ENCODE data around the gene RSPH6A.
"Not testable (repeated sequence)": the region's sequence is repeated elsewhere in the genome, so short reads cannot be mapped to it uniquely, and the experiment has no call there.

Gene RSPH6A

GRCh38 chr19:45799541-45799940 is 15.6 kb downstream of the RSPH6A start:
- not testable (repeated sequence) for DNase-seq

GRCh38 chr19:45798995-45799517 is 16.1 kb downstream of the RSPH6A start:
- DNase-seq: peak; percentile 82

GRCh38 chr19:45794627-45795026 is 20.5 kb downstream of the RSPH6A start:
- DNase-seq: no peak

GRCh38 chr19:45793876-45794275 is 21.2 kb downstream of the RSPH6A start:
- no peak for DNase-seq

GRCh38 chr19:45793178-45793564 is 21.9 kb downstream of the RSPH6A start:
- DNase-seq: no peak

GRCh38 chr19:45792470-45793177 is 22.5 kb downstream of the RSPH6A start, which contains the start of gene DMWD:
TSS of gene DMWD (minus strand) at chr19:45792845. CDS start at chr19:45792756, 89 bp downstream.
- peak; percentile 99 for DNase-seq

- no peak for DNase-seq
Observed at GRCh38 chr19:45791744-45792469, 23.2 kb downstream of the RSPH6A start.

- DNase-seq: no peak
Observed at GRCh38 chr19:45790942-45791341, 24.2 kb downstream of the RSPH6A start.

- no peak for DNase-seq
Observed at GRCh38 chr19:45789035-45789786, 25.9 kb downstream of the RSPH6A start.

GRCh38 chr19:45786533-45786894 is 28.6 kb downstream of the RSPH6A start:
- DNase-seq: no peak

- no peak for DNase-seq
Observed at GRCh38 chr19:45785781-45786532, 29.2 kb downstream of the RSPH6A start.

GRCh38 chr19:45785097-45785496 is 30.0 kb downstream of the RSPH6A start:
- DNase-seq: no peak

- no peak for DNase-seq
Observed at GRCh38 chr19:45784096-45784495, 31.0 kb downstream of the RSPH6A start.

GRCh38 chr19:45782820-45783785 is 32.0 kb downstream of the RSPH6A start:
- no peak for DNase-seq

GRCh38 chr19:45782162-45782691 is 32.9 kb downstream of the RSPH6A start, which contains the start of gene DMPK:
TSS of gene DMPK (minus strand) at chr19:45782490. CDS start at chr19:45782352, 138 bp downstream.
- peak; percentile 17 for DNase-seq

- no peak for DNase-seq
Observed at GRCh38 chr19:45781214-45782161, 33.6 kb downstream of the RSPH6A start.

GRCh38 chr19:45780448-45781213 is 34.5 kb downstream of the RSPH6A start:
- DNase-seq: no peak

- DNase-seq: no peak
Observed at GRCh38 chr19:45780146-45780447, 35.0 kb downstream of the RSPH6A start.

All from retina (tissue), 1 donor.